Endothelial cell of umbilical vein (primary cell): ENCODE results near the gene OR2F2. TPM values are rescaled to one million over a fixed set of nuclear protein-coding genes. Genes with fewer than 3 reads are reported as not detected.

Experiments
- BruUV-seq: library from RNA; stranded (reverse); fragments of 400-500 nt; replicated peaks from 2 replicates; lab custom pipeline; 2021; lab: Mats Ljungman, UMichigan
- CTCF ChIA-PET: fragments of 300-600, 350-600 bp; sonication (Branson Sonifier 250); formaldehyde crosslinking; loops from one replicate; lab custom pipeline; 2021; ENCODE audit warnings: antibody characterized with exemption, inconsistent platforms; lab: Charles Lee
- POLR2A ChIA-PET: fragments of 300-600, 350-600 bp; sonication (Branson Sonifier 250); formaldehyde crosslinking; loops from one replicate; lab custom pipeline; 2021; ENCODE audit warnings: antibody characterized with exemption, inconsistent platforms; lab: Charles Lee
- DNase-seq: peaks from one replicate; pipeline ENCODE4 v3.0.0-alpha.2; 2011; ENCODE audit warnings: low read depth, low spot score
- FAIRE-seq: peaks from 2 replicates; lab custom pipeline; 2011; peaks lifted over from hg19 to GRCh38; lab: Jason Lieb, UNC
- H2AFZ ChIP-seq: 2 replicates; pipeline ENCODE4 v1.6.0; 2012; ENCODE audit warnings: low read depth, low read length, control low read depth, inconsistent platforms
- H3K27ac ChIP-seq: 2 replicates; pipeline ENCODE4 v1.5.1; 2011; ENCODE audit warnings: low read depth, mild to moderate bottlenecking, control low read depth, low read length, moderate library complexity; ENCODE audit not compliant: insufficient read depth
- H3K27me3 ChIP-seq, 2 experiments: 2 replicates each; pipeline versions ENCODE4 v1.6.0 to v1.6.1; 2011; ENCODE audit warnings: low read length in 2 of 2, mixed read lengths in 1 of 2; ENCODE audit not compliant: control insufficient read depth in 2 of 2, insufficient read depth in 2 of 2
- H3K36me3 ChIP-seq, 2 experiments: 2 replicates in 1 of 2; 3 replicates in 1 of 2; pipeline ENCODE4 v1.5.1; 2011; ENCODE audit warnings: low read length in 2 of 2, mild to moderate bottlenecking in 1 of 2, moderate library complexity in 1 of 2; ENCODE audit not compliant: control insufficient read depth in 2 of 2, insufficient read depth in 2 of 2; ENCODE audit errors: extremely low read depth in 1 of 2
- H3K4me1 ChIP-seq: 3 replicates; pipeline ENCODE4 v1.5.1; 2011; ENCODE audit warnings: mild to moderate bottlenecking, low read length; ENCODE audit not compliant: control insufficient read depth, insufficient read depth; ENCODE audit errors: extremely low read depth
- H3K4me2 ChIP-seq: 2 replicates; pipeline ENCODE4 v1.6.1; 2011; ENCODE audit warnings: low read length, control low read depth, mixed read lengths; ENCODE audit not compliant: insufficient read depth
- H3K4me3 ChIP-seq, 3 experiments: fragments of 200-600 bp in 1 of 3; sonication (generic), shearing (Covaris generic) in 1 of 3; replicated peaks in 1 of 3; 2 replicates each; pipeline ENCODE4 v1.5.1; 2011 to 2016; ENCODE audit warnings: control low read depth in 3 of 3, low read length in 3 of 3, mild to moderate bottlenecking in 2 of 3, inconsistent platforms in 1 of 3, low read depth in 1 of 3, moderate library complexity in 1 of 3; ENCODE audit not compliant: insufficient read depth in 1 of 3
- H3K79me2 ChIP-seq: 2 replicates; pipeline ENCODE4 v1.6.0; 2012; ENCODE audit warnings: low read length, inconsistent platforms; ENCODE audit not compliant: control insufficient read depth, insufficient read depth
- H3K9ac ChIP-seq: replicated peaks from 2 replicates; pipeline ENCODE3; 2011; ENCODE audit warnings: low read length, control low read depth; ENCODE audit not compliant: insufficient read depth; ENCODE audit errors: extremely low read depth
- H3K9me1 ChIP-seq: replicated peaks from 3 replicates; pipeline ENCODE4 v1.6.0; 2011; ENCODE audit warnings: mild to moderate bottlenecking, low read length; ENCODE audit not compliant: control insufficient read depth, insufficient read depth; ENCODE audit errors: extremely low read depth
- H3K9me3 ChIP-seq: replicated peaks from 2 replicates; pipeline ENCODE4 v1.5.1; 2012; ENCODE audit warnings: low read length, inconsistent platforms; ENCODE audit not compliant: control insufficient read depth, insufficient read depth
- H4K20me1 ChIP-seq: replicated peaks from 2 replicates; pipeline ENCODE3; 2011; ENCODE audit warnings: mild to moderate bottlenecking, low read length; ENCODE audit not compliant: control insufficient read depth, insufficient read depth; ENCODE audit errors: extremely low read depth
- EZH2 ChIP-seq: IDR thresholded peaks from 2 replicates; pipeline ENCODE4 v1.6.1; 2012; ENCODE audit warnings: borderline replicate concordance, low read depth, mild to moderate bottlenecking, moderate library complexity, low read length, inconsistent platforms; ENCODE audit not compliant: severe bottlenecking
- FOS ChIP-seq: IDR thresholded peaks from 2 replicates; pipeline ENCODE4 v1.6.1; 2011; ENCODE audit warnings: mild to moderate bottlenecking, low read length, moderate library complexity, borderline replicate concordance; ENCODE audit not compliant: insufficient read depth
- GATA2 ChIP-seq: IDR thresholded peaks from 2 replicates; pipeline ENCODE4 v1.7.0; 2011; ENCODE audit warnings: low read depth, mild to moderate bottlenecking, moderate library complexity, mixed read lengths, low read length; ENCODE audit not compliant: insufficient read length, insufficient read depth
- JUN ChIP-seq: IDR thresholded peaks from 2 replicates; pipeline ENCODE4 v1.6.1; 2011; ENCODE audit warnings: borderline replicate concordance, low read depth; ENCODE audit not compliant: insufficient read length, insufficient read depth
- MYC ChIP-seq: IDR thresholded peaks from one replicate; pipeline ENCODE4 v1.6.1; 2011; ENCODE audit warnings: mild to moderate bottlenecking, low read depth, low read length
- POLR2A ChIP-seq: IDR thresholded peaks from 2 replicates; pipeline ENCODE4 v1.6.1; 2012; ENCODE audit warnings: low read depth, mild to moderate bottlenecking, control low read depth, low read length
- POLR2AphosphoS5 ChIP-seq: IDR thresholded peaks from 2 replicates; pipeline ENCODE4 v1.6.1; 2012; ENCODE audit warnings: low read depth, mild to moderate bottlenecking, control low read depth, low read length, moderate library complexity; ENCODE audit not compliant: insufficient read depth
- dilution Hi-C: fragments of 300-500 bp; cut with MboI; formaldehyde crosslinking; loops from one replicate; pipeline ENCODE4 v1.15.0; 2019; ENCODE audit warnings: low sequenced_read_pairs; ENCODE audit not compliant: extremely low pct_ligation_motif_present
- intact Hi-C: fragments of 100-400 bp; cut with micrococcal nuclease; formaldehyde crosslinking; loops from one replicate; pipeline ENCODE4 v1.10.0; 2022
- polyA plus RNA-seq, 4 experiments: library from polyadenylated mRNA; depleted of rRNA in 3 of 4; stranded (reverse) in 3 of 4; unstranded in 1 of 4; fragments of >200 nt; gene quantifications; 2 replicates each; pipeline versions ENCODE4 v1.2.1 to v1.2.3, GENCODE V29; 2011 to 2012; ENCODE audit warnings: missing spikeins in 1 of 4
- total RNA-seq: library from RNA; stranded (reverse); gene quantifications from 2 replicates; pipeline ENCODE4 v1.2.3, GENCODE V29; 2021
- TF ChIP-seq, protein P1 (sequence below): IDR thresholded peaks from 2 replicates; pipeline ENCODE4 v1.6.1; 2011; ENCODE audit not compliant: insufficient read depth, insufficient read length
- TF ChIP-seq, protein P2 (sequence below), 2 donors: IDR thresholded peaks; 1 replicate in 1 of 2; 2 replicates in 1 of 2; pipeline ENCODE4 v1.5.1; 2011; ENCODE audit warnings: low read length in 2 of 2, mild to moderate bottlenecking in 2 of 2, moderate library complexity in 2 of 2, control low read depth in 1 of 2, inconsistent platforms in 1 of 2, low read depth in 1 of 2; ENCODE audit not compliant: insufficient read depth in 1 of 2; ENCODE audit errors: extremely low read depth in 1 of 2

Gene OR2F2
- total and polyA plus RNA-seq, 2 donors (not counting 3 experiments of a cell fraction or from before 2014, with no cell fraction given) = not detected

DNA sequence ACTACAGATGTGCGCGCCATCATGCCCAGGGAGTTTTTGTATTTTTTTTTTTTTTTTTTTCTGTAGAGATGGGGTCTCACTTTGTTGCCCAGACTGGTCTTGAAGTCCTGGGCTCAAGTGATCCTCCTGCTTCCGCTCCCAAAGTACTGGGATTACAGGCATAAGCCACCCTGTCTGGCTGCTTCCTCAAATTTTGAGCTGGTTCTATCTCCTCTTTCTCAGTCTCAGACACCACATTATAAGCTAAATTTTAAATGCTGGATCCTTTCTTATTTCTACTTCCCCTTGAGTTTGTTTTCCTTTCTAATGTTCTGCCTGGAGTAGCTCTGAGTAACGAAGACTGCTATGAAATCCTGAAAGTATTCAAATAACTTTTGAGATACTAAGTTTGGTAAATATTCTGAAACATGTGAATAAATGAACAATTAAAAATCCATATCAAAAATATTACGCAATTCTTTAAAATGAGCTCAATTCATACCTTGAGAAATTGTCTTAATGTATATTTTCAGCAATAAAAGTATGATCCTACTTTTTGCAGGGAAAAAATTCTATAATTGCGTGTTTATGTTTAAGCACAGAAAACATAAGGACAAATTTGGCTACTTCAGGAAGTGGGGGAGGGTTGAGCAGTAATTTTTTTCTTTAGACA, 48.1 kb upstream of the OR2F2 start:
- CTCF ChIA-PET = interaction anchor here (1.4 kb wide), 1 partner anchor 15 kb away, joined by 3 read pairs; the partner anchor contains the start of gene TCAF1
- FAIRE-seq = no peak

More for the DNA sequence above, 48.1 kb upstream of the OR2F2 start:
- Histone ChIP-seq H3K36me3 (no peaks in the 10 kb centered on the region), H3K27me3 (no peaks in the 10 kb centered on the region), H2AFZ (no peak overlapping the region), H3K9me3 (no peaks in the 10 kb centered on the region), H3K4me1 (peaks cover 21% of the 10 kb centered on the region), H4K20me1 (no peaks in the 10 kb centered on the region), H3K79me2 (peaks cover 11% of the 10 kb centered on the region), H3K9ac (no peak overlapping the region), H3K4me3 (no peak overlapping the region), H3K9me1 (no peaks in the 10 kb centered on the region), H3K4me2 (no peak overlapping the region), H3K27ac (no peak overlapping the region)
- BruUV-seq = no TSS peak
- POLR2A ChIA-PET = interaction anchor here (0.7 kb wide), 2 partner anchors 13 to 1445 kb away, joined by 5 to 9 read pairs; no protein-coding TSS in a partner anchor
- no peak for DNase-seq
- dilution Hi-C loops (no loop called here), intact Hi-C loops (no loop called here)
- TF ChIP-seq EZH2 (no peak), FOS (no peak), MYC (no peak), POLR2A (no peak), JUN (no peak), GATA2 (no peak), POLR2AphosphoS5 (no peak)
- TF ChIP-seq, protein P1, sequence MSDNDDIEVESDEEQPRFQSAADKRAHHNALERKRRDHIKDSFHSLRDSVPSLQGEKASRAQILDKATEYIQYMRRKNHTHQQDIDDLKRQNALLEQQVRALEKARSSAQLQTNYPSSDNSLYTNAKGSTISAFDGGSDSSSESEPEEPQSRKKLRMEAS = no peak
- TF ChIP-seq, protein P2, sequence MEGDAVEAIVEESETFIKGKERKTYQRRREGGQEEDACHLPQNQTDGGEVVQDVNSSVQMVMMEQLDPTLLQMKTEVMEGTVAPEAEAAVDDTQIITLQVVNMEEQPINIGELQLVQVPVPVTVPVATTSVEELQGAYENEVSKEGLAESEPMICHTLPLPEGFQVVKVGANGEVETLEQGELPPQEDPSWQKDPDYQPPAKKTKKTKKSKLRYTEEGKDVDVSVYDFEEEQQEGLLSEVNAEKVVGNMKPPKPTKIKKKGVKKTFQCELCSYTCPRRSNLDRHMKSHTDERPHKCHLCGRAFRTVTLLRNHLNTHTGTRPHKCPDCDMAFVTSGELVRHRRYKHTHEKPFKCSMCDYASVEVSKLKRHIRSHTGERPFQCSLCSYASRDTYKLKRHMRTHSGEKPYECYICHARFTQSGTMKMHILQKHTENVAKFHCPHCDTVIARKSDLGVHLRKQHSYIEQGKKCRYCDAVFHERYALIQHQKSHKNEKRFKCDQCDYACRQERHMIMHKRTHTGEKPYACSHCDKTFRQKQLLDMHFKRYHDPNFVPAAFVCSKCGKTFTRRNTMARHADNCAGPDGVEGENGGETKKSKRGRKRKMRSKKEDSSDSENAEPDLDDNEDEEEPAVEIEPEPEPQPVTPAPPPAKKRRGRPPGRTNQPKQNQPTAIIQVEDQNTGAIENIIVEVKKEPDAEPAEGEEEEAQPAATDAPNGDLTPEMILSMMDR (IDR thresholded peaks at IDR 0.05; ENCODE audit: extremely low read depth in 1 of 2, insufficient read depth in 1 of 2, low read depth in 1 of 2, low read length in 2 of 2) = no peak
